HG02763 (cell line): ENCODE data around the gene SLC41A1.
"Not testable (repeated sequence)": the region's sequence is repeated elsewhere in the genome, so short reads cannot be mapped to it uniquely, and the experiment has no call there.

Experiments
- ATAC-seq: cut with Tn5 transposase; IDR thresholded peaks from one replicate; pipeline ENCODE4 v1.9.1; 2021; ENCODE audit warnings: mild to moderate bottlenecking, moderate library complexity; ENCODE audit not compliant: unreplicated experiment

SLC41A1 gene

DNA sequence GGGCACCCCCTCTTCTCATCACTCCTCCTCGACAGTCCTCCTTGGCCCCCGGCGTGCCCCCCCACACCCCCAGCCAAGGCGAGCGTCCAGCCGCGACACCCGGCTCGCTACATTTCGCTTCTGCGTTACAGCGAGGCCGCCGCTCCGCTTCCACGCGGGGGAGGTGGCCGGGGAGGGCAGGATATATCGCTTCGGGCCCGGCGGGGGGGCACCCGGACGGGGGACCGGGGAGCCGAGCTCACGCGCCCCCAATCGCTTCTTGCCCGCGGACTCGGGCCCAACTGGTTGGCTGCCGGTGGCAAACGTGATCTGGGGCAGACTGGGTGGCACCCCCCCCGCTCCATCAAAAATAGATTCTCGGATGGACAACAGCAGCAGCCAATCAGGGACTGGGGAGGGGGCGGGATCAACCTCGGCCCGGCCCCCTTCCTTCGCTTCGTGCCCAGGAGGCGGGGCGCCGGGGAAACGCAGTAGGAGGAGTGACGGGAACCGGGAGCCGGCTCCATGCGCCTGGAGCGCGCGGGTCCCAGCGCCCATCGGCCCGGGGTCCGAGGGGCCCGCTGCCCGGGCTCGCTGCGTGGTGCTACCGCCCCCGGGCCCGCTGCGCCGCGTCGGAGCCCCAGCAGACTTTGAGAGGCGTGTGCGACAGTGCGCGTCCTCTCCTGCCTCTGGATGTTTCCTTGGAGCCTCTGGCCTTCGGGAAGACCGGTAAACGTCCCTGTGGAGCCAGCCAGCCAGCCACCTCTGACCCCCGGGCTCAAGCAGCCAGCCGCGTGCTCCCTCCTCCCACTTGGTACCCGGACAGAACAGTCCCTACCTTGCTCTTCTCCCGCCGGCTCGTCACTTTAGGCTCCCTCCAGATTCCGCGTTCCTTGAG is at the start of gene SLC41A1:
Gene SLC41A1, minus strand, starts transcription at position 321 of the 877 bp plus-strand sequence. CDS start 2,757 bp downstream, outside the sequence.
- ATAC-seq, result peak; percentile 91

DNA sequence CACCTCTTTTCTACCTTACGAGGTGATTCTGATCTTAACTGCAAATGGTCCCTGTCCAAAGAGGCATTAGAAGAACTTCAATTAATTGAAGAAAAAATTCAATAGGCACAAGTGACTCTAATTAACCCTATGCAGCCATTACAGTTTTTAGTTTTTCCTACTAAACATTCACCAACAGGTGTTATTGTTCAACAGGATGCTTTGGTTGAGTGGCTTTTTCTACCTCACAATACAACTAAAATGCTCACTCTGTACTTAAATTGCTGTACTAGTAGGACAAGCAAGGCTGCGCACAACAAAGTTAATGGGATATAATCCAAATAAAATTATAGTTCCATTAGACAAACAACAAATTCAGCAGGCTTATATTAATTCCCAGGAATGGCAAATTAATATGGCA is 48.5 kb upstream of the SLC41A1 start:
- no peak for ATAC-seq

GRCh38 chr1:205858141-205858961 is 45.4 kb upstream of the SLC41A1 start:
- ATAC-seq, result no peak

- not testable (repeated sequence) for ATAC-seq
Observed at GRCh38 chr1:205857501-205857900, 44.5 kb upstream of the SLC41A1 start.

DNA sequence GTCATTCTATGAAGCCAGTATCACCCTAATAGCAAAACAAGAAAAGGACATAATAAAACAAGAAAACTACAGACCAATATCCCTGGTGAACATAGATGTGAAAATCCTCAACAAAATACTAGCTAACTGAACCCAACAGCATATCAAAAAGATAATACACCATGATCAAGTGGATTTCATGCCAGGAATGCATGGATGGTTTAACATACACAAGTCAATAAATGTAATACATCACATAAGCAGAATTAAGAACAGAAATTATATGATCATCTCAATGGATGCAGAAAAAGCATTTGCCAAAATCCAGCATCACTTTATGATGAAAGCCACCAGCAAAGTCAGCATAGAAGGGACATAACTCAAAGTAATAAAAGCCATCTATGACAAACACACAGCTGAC is 43.4 kb upstream of the SLC41A1 start:
- ATAC-seq, result no peak

DNA sequence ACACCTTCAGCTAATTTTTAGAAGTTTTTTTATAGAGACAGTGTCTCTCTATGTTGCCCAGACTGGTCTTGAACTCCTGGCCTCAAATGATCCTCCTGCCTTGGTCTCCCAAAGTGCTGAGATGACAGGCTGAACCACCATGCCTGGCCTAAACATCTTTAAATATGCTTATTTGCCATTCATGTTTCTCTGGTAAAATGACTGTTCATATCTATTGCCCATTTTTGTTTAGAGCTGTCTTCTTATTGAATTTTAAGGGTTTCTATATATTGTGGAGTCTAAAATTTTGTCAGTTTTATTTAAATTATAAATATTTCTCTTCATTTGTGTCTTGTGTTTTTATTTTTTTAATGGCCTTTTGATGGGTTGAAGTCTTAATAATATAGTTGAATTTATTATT is 40.0 kb upstream of the SLC41A1 start:
- ATAC-seq, result no peak

DNA sequence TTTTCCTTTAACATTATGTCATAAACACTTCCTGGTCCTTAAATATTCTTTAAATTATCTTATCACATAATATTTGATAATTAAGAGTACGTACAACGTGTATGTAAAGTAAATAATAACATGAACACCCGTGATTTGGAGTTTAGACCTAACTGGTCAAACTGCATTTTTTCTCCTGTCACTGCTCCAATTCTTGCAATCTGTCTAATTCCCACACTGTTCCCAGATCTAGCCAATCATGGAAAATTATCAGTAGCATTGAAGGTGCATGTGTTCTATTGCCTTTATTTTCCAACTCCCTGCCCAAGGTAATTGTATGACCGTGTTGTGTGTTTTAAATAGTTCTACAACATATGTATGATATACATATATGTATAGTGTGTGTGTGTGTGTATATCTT is 39.0 kb upstream of the SLC41A1 start:
- ATAC-seq, result no peak

- peak; percentile 91 for ATAC-seq
Observed at GRCh38 chr1:205849619-205850355, 36.8 kb upstream of the SLC41A1 start, which contains the start of gene PM20D1. Gene PM20D1 (minus strand): TSS chr1:205850132. CDS start chr1:205850072, 60 bp downstream.

- ATAC-seq, result no peak
Observed at GRCh38 chr1:205843036-205843859, 30.2 kb upstream of the SLC41A1 start.

DNA sequence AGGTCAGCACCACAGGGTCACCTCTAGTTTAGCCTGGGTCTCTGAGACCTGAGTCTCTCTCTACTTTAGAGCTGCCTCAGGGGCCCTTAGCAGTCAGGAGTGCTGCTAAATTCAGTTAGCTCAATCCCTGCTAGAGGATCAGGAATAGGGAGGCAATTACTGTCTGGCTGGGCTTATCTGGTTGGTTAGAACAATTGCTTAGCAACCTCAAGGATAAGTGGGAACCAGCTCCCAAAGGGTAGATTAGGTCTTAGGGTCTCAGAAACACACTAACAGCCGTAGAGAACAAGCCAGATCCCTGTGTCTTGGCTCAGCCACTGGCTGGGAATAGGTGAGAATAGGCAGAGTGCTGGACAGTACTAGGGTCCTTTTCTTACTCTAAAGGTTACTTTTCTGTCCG is 29.2 kb upstream of the SLC41A1 start:
- no peak for ATAC-seq

DNA sequence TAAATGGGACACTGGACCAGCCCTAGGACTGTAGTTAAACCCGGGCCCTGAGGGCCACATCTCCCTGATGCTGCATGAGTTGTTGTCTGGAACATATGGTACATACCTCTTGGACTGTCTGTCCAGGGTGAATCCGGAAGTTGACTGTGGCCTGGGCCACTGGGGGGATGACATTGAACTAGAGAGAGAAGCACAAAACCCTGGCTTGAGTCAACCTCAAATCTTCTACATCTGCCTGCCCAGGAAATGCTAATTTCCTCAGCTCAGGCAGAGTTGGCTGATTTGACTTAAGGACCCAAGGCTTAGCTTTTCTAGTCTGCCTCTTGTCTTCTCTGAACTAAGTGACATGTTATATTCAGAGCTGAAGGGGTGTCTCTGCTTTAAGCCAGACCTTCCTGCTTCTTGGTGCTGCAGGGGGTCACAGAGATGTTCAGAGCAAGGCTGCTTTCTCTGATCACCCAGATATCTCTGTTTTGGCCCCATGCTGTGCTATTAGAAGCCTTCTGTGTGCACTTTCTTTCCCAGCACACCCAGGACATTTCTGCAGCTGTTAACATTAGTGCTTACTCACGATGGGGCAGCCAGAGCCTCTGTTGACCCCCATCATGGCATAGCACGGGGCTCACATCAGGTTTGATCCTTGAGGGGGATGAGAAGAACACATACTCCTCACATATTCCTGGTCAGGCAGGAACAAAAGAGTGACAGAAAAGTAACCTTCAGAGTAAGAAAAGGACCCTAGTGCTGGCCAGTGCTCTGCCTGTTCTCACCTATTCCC is 27.3 kb upstream of the SLC41A1 start:
- no peak for ATAC-seq

DNA sequence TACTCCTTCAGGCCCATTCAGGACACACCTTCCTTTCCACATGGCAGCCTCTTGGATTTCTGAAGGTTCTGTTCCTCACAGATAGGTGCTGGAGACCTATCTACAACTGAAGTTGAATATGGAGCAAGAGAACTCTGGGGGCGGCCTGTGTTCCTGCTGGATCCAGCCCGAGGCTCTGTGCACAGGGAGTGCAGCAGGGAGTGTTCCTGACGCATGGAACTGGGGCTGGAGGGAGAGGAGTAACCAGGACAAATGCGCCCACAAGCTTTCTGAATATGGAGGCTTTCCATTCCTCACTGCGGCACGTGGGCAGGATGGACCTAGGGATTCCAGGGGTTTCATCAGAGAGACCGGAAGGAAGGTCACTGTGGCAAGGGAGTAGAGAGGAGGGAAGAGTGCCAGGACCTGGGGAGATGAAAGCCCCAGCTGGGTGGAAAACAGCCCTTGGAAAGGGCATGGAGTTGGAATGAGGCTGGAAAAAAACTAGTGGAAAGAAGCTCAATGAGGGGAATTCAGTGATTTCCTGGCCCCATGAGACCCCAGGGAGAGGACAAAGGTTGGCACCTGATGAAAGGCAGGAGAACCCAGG is 24.5 kb upstream of the SLC41A1 start:
- ATAC-seq, result no peak

GRCh38 chr1:205834751-205835150 is 21.8 kb upstream of the SLC41A1 start:
- no peak for ATAC-seq

GRCh38 chr1:205832326-205832751 is 19.3 kb upstream of the SLC41A1 start:
- ATAC-seq, result no peak

- ATAC-seq, result no peak
Observed at GRCh38 chr1:205827623-205828022, 14.6 kb upstream of the SLC41A1 start.

- ATAC-seq, result no peak
Observed at GRCh38 chr1:205826995-205827394, 14.0 kb upstream of the SLC41A1 start.

- ATAC-seq, result peak; percentile 41
Observed at GRCh38 chr1:205826016-205826806, 13.2 kb upstream of the SLC41A1 start.

DNA sequence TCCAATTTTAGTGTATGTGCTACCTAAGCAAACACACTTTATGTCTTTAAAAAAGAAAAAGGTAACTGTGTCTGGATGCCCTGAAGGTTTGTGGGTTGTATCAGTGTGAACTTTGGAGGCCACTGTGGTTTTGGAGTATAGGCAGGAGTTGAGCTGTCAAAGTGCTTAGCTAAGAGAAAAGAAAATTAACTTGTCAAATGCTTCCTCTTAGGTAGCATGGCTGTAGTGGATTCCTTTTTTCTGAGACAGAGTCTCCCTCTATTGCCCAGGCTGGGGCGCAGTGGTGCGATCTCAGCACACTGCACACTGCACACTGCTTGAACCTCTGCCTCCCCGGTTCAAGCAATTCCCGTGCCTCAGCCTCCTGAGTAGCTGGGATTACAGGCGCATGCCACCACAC is 11.2 kb upstream of the SLC41A1 start:
- no peak for ATAC-seq
